Measurements from ENCODE around the gene TNNC2. TPM values are rescaled to one million over a fixed set of nuclear protein-coding genes. Genes with fewer than 3 reads are reported as not detected.

TNNC2 gene
- total and polyA plus RNA-seq, 2 donors (not counting 3 experiments of a cell fraction or from before 2014, with no cell fraction given), result 0.26 TPM; not detected in 1

DNA sequence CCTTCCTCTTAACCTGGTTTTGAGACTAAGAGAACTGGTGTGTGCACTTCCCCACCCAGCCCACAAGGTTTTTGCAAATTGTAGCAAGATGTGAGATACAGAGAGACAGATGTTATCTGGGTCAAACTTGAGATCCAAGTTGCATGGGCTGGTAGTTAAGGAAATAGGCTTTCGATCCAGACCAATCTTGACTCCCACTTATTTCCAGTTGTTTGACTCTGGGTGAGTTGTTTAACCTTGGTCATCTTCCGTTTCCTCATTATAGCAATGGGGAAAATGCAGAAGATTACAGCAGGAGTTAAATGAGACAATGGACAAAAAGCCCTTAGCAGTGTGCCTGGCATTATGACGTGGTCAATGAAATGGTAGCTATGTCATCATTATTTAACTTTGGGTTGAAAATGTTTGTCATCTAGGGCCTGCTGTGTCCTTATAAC lies 8.2 kb upstream of the TNNC2 start:
- intact Hi-C loops (cut with micrococcal nuclease) (loop anchor here (2.0 kb wide), 1 partner anchor 55 kb away; the partner anchor contains the start of genes CTSA and NEURL2), dilution Hi-C loops (cut with MboI; ENCODE audit: extremely low pct_ligation_motif_present, low sequenced_read_pairs) (no loop called here)
- BruUV-seq (replicated peaks), result no TSS peak
- ChIA-PET CTCF (no interaction called here), POLR2A (no interaction called here)
- peak; percentile 74 for FAIRE-seq
- H4K20me1 ChIP-seq (replicated peaks; ENCODE audit: control insufficient read depth, extremely low read depth, insufficient read depth, low read length), result no peaks in the 10 kb centered on the region
- H3K4me2 ChIP-seq (ENCODE audit: insufficient read depth, low read length), result no peak overlapping the region
- no peak for DNase-seq (ENCODE audit: low read depth, low spot score)
- H3K27me3 ChIP-seq (ENCODE audit: control insufficient read depth in 2 of 2, insufficient read depth in 2 of 2, low read length in 2 of 2), result no peaks in the 10 kb centered on the region
- H3K9me1 ChIP-seq (replicated peaks; ENCODE audit: control insufficient read depth, extremely low read depth, insufficient read depth, low read length), result no peaks in the 10 kb centered on the region
- no peaks in the 10 kb centered on the region for H3K79me2 ChIP-seq (ENCODE audit: control insufficient read depth, insufficient read depth, low read length)
- no peak overlapping the region for H3K27ac ChIP-seq (ENCODE audit: insufficient read depth, low read depth, low read length)
- H3K36me3 ChIP-seq (ENCODE audit: control insufficient read depth in 2 of 2, extremely low read depth in 1 of 2, insufficient read depth in 2 of 2, low read length in 2 of 2), result peaks cover 0 to 2% of the 10 kb centered on the region in 2 experiments
- H2AFZ ChIP-seq (ENCODE audit: low read depth, low read length), result no peak overlapping the region
- H3K9me3 ChIP-seq (replicated peaks; ENCODE audit: control insufficient read depth, insufficient read depth, low read length), result no peaks in the 10 kb centered on the region
- no peak overlapping the region for H3K4me3 ChIP-seq (replicated peaks in 1 of 3; ENCODE audit: insufficient read depth in 1 of 3, low read depth in 1 of 3, low read length in 3 of 3)
- TF ChIP-seq FOS (IDR thresholded peaks at IDR 0.05; ENCODE audit: borderline replicate concordance, insufficient read depth, low read length) (no peak), JUN (IDR thresholded peaks at IDR 0.05; ENCODE audit: borderline replicate concordance, insufficient read depth, insufficient read length, low read depth) (no peak), POLR2AphosphoS5 (IDR thresholded peaks at IDR 0.05; ENCODE audit: insufficient read depth, low read depth, low read length) (no peak), POLR2A (IDR thresholded peaks at IDR 0.05; ENCODE audit: low read depth, low read length) (no peak), MAX (IDR thresholded peaks at IDR 0.05; ENCODE audit: insufficient read depth, insufficient read length) (no peak)
- TF ChIP-seq, protein P1, sequence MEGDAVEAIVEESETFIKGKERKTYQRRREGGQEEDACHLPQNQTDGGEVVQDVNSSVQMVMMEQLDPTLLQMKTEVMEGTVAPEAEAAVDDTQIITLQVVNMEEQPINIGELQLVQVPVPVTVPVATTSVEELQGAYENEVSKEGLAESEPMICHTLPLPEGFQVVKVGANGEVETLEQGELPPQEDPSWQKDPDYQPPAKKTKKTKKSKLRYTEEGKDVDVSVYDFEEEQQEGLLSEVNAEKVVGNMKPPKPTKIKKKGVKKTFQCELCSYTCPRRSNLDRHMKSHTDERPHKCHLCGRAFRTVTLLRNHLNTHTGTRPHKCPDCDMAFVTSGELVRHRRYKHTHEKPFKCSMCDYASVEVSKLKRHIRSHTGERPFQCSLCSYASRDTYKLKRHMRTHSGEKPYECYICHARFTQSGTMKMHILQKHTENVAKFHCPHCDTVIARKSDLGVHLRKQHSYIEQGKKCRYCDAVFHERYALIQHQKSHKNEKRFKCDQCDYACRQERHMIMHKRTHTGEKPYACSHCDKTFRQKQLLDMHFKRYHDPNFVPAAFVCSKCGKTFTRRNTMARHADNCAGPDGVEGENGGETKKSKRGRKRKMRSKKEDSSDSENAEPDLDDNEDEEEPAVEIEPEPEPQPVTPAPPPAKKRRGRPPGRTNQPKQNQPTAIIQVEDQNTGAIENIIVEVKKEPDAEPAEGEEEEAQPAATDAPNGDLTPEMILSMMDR (IDR thresholded peaks at IDR 0.05; ENCODE audit: extremely low read depth in 1 of 2, insufficient read depth in 1 of 2, low read depth in 1 of 2, low read length in 2 of 2), result no peak
- H3K4me1 ChIP-seq (ENCODE audit: control insufficient read depth, extremely low read depth, insufficient read depth, low read length), result peaks cover 20% of the 10 kb centered on the region
- H3K9ac ChIP-seq (replicated peaks; ENCODE audit: extremely low read depth, insufficient read depth, low read length), result no peak overlapping the region

Measured in endothelial cell of umbilical vein (primary cell).